CD14-positive monocyte (primary cell): ENCODE data around the gene RAB6A. TPM values are rescaled to one million over a fixed set of nuclear protein-coding genes. Genes with fewer than 3 reads are reported as not detected.
A peak's percentile ranks its signal among the peaks of the same experiment; 100 is the strongest.

Experiments used
- DNase-seq, 3 donors: peaks; one replicate each; pipeline ENCODE4 v3.0.0-alpha.2; 2011 to 2022
- H2AFZ ChIP-seq: 2 replicates; pipeline ENCODE4 v1.6.0; 2012; ENCODE audit warnings: mild to moderate bottlenecking, low read depth, low read length, inconsistent platforms; ENCODE audit not compliant: insufficient read depth, poor library complexity, severe bottlenecking
- H3K27ac ChIP-seq, 2 donors: 1 replicate in 1 of 2; 2 replicates in 1 of 2; pipeline ENCODE4 v1.5.1; 2012 to 2013; ENCODE audit warnings: low read length in 2 of 2, control low read depth in 1 of 2, inconsistent platforms in 1 of 2, low read depth in 1 of 2, mild to moderate bottlenecking in 1 of 2
- H3K27me3 ChIP-seq, 2 donors: one replicate each; pipeline versions ENCODE4 v1.6.0 to v1.6.1; 2011 to 2013; ENCODE audit warnings: low read length in 2 of 2; ENCODE audit not compliant: control insufficient read depth in 2 of 2, insufficient read depth in 2 of 2
- H3K36me3 ChIP-seq, 2 donors: replicated peaks in 1 of 2; 1 replicate in 1 of 2; 2 replicates in 1 of 2; pipeline versions ENCODE4 v1.5.1 to v1.6.1; 2012 to 2013; ENCODE audit warnings: low read length in 2 of 2, control low read depth in 1 of 2, inconsistent platforms in 1 of 2, mild to moderate bottlenecking in 1 of 2; ENCODE audit not compliant: insufficient read depth in 2 of 2, control insufficient read depth in 1 of 2
- H3K4me1 ChIP-seq, 2 donors: 1 replicate in 1 of 2; 2 replicates in 1 of 2; pipeline versions ENCODE4 v1.5.1 to v1.6.1; 2012 to 2013; ENCODE audit warnings: low read length in 2 of 2, control low read depth in 1 of 2, inconsistent platforms in 1 of 2, mild to moderate bottlenecking in 1 of 2, moderate library complexity in 1 of 2; ENCODE audit not compliant: insufficient read depth in 2 of 2, control insufficient read depth in 1 of 2
- H3K4me2 ChIP-seq: replicated peaks from 2 replicates; pipeline ENCODE3; 2012; ENCODE audit warnings: low read length, moderate library complexity, mild to moderate bottlenecking; ENCODE audit not compliant: poor library complexity, severe bottlenecking; ENCODE audit errors: extremely low read depth
- H3K4me3 ChIP-seq, 3 experiments: fragments of 200-600 bp in 1 of 3; sonication (generic) in 1 of 3; replicated peaks in 1 of 3; 1 replicate in 2 of 3; 2 replicates in 1 of 3; pipeline ENCODE4 v1.5.1; 2011 to 2013; ENCODE audit warnings: low read length in 3 of 3, mild to moderate bottlenecking in 3 of 3, control low read depth in 2 of 3, low read depth in 2 of 3, inconsistent platforms in 1 of 3, moderate library complexity in 1 of 3
- H3K79me2 ChIP-seq: 2 replicates; pipeline ENCODE4 v1.6.0; 2012; ENCODE audit warnings: mild to moderate bottlenecking, control low read depth, inconsistent platforms, low read length, moderate library complexity; ENCODE audit not compliant: insufficient read depth
- H3K9ac ChIP-seq: 2 replicates; pipeline ENCODE4 v1.6.0; 2017; ENCODE audit warnings: low read length, mild to moderate bottlenecking; ENCODE audit not compliant: insufficient read depth, poor library complexity, severe bottlenecking
- H3K9me3 ChIP-seq, 2 donors: replicated peaks in 1 of 2; 1 replicate in 1 of 2; 2 replicates in 1 of 2; pipeline versions ENCODE4 v1.5.1 to v1.6.1; 2012 to 2013; ENCODE audit warnings: low read length in 2 of 2, control low read depth in 1 of 2; ENCODE audit not compliant: control insufficient read depth in 1 of 2, insufficient read depth in 1 of 2
- H4K20me1 ChIP-seq: 2 replicates; pipeline ENCODE4 v1.6.0; 2012; ENCODE audit warnings: mild to moderate bottlenecking, low read length, control low read depth, moderate library complexity; ENCODE audit not compliant: insufficient read depth
- H3K27ac Mint-ChIP-seq, 7 donors: one replicate each; pipeline ENCODE4 v1.8.0; 2020; ENCODE audit warnings: mild to moderate bottlenecking in 7 of 7, mixed read lengths in 7 of 7, moderate library complexity in 6 of 7, inconsistent platforms in 2 of 7
- H3K27me3 Mint-ChIP-seq, 3 donors: one replicate each; pipeline ENCODE4 v1.8.0; 2021 to 2022; ENCODE audit warnings: low read depth in 3 of 3, mild to moderate bottlenecking in 3 of 3, mixed read lengths in 3 of 3, moderate library complexity in 3 of 3, inconsistent platforms in 1 of 3
- H3K36me3 Mint-ChIP-seq, 2 donors: one replicate each; pipeline ENCODE4 v1.8.0; 2020; ENCODE audit warnings: mixed read lengths in 2 of 2, inconsistent platforms in 1 of 2, mild to moderate bottlenecking in 1 of 2
- H3K4me1 Mint-ChIP-seq: one replicate; pipeline ENCODE4 v1.8.0; 2020; ENCODE audit warnings: mild to moderate bottlenecking, mixed read lengths
- H3K4me3 Mint-ChIP-seq, 2 donors: one replicate each; pipeline ENCODE4 v1.8.0; 2020; ENCODE audit warnings: mild to moderate bottlenecking in 2 of 2, mixed read lengths in 2 of 2, moderate library complexity in 1 of 2
- H3K9me3 Mint-ChIP-seq, 7 donors: one replicate each; pipeline ENCODE4 v1.8.0; 2020 to 2022; ENCODE audit warnings: mixed read lengths in 7 of 7, mild to moderate bottlenecking in 6 of 7, moderate library complexity in 6 of 7, inconsistent platforms in 2 of 7
- WGBS: methylation state at CpG from one replicate; pipeline ENCODE4 v1.1.5; 2013; ENCODE audit warnings: missing lambda C conversion rate; ENCODE audit not compliant: insufficient coverage; 5-methylcytosine and 5-hydroxymethylcytosine counted together
- intact Hi-C, 2 donors: fragments of 100-400 bp; cut with micrococcal nuclease; formaldehyde crosslinking; loops; one replicate each; pipeline versions ENCODE4 v1.15.0 to v1.15.1; 2023
- polyA plus RNA-seq, 3 donors: library from polyadenylated mRNA; depleted of rRNA in 1 of 3; unstranded in 2 of 3; stranded (reverse) in 1 of 3; fragments of 300-500 nt in 2 of 3; fragments of >200 nt in 1 of 3; fragmentation: Illumina TruSeq in 2 of 3; gene quantifications; 1 replicate in 2 of 3; 2 replicates in 1 of 3; pipeline ENCODE4 v1.2.3, GENCODE V29; 2012 to 2021
- TF ChIP-seq, protein P1 (sequence below): fragments of 200-600 bp; IDR thresholded peaks from one replicate; pipeline ENCODE4 v1.8.0; 2022; ENCODE audit warnings: antibody characterized with exemption, mild to moderate bottlenecking

RAB6A gene
- polyA plus RNA-seq, 3 donors = 38.3 to 91.3 (median 78.6) TPM

GRCh38 chr11:73653996-73654395 is 106.9 kb downstream of the RAB6A start:
- no peaks in the 10 kb centered on the region for H4K20me1 ChIP-seq
- no peaks in the 10 kb centered on the region for H3K9me3 ChIP-seq
- Mint-ChIP-seq H3K4me1 (no peaks in the 10 kb centered on the region), H3K27ac (peak overlapping the region in 1 of 7 donors; percentile 13), H3K27me3 (peaks cover 2 to 14% (median 4%) of the 10 kb centered on the region in 3 donors), H3K36me3 (no peaks in the 10 kb centered on the region), H3K4me3 (no peak overlapping the region), H3K9me3 (peaks cover 0 to 2% (median 0%) of the 10 kb centered on the region in 7 donors)
- H3K4me1 ChIP-seq = no peaks in the 10 kb centered on the region
- intact Hi-C loops = no loop called here
- H3K9ac ChIP-seq = no peak overlapping the region
- H3K27me3 ChIP-seq = no peaks in the 10 kb centered on the region
- H3K27ac ChIP-seq = no peak overlapping the region
- no peaks in the 10 kb centered on the region for H3K79me2 ChIP-seq
- TF ChIP-seq, protein P1, sequence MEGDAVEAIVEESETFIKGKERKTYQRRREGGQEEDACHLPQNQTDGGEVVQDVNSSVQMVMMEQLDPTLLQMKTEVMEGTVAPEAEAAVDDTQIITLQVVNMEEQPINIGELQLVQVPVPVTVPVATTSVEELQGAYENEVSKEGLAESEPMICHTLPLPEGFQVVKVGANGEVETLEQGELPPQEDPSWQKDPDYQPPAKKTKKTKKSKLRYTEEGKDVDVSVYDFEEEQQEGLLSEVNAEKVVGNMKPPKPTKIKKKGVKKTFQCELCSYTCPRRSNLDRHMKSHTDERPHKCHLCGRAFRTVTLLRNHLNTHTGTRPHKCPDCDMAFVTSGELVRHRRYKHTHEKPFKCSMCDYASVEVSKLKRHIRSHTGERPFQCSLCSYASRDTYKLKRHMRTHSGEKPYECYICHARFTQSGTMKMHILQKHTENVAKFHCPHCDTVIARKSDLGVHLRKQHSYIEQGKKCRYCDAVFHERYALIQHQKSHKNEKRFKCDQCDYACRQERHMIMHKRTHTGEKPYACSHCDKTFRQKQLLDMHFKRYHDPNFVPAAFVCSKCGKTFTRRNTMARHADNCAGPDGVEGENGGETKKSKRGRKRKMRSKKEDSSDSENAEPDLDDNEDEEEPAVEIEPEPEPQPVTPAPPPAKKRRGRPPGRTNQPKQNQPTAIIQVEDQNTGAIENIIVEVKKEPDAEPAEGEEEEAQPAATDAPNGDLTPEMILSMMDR = no peak
- no peak overlapping the region for H3K4me3 ChIP-seq
- H2AFZ ChIP-seq = no peak overlapping the region
- 100% methylated on average over 2 of the region's 5 CpGs for WGBS
- H3K36me3 ChIP-seq = no peaks in the 10 kb centered on the region
- no peak for DNase-seq
- H3K4me2 ChIP-seq = no peak overlapping the region

DNA sequence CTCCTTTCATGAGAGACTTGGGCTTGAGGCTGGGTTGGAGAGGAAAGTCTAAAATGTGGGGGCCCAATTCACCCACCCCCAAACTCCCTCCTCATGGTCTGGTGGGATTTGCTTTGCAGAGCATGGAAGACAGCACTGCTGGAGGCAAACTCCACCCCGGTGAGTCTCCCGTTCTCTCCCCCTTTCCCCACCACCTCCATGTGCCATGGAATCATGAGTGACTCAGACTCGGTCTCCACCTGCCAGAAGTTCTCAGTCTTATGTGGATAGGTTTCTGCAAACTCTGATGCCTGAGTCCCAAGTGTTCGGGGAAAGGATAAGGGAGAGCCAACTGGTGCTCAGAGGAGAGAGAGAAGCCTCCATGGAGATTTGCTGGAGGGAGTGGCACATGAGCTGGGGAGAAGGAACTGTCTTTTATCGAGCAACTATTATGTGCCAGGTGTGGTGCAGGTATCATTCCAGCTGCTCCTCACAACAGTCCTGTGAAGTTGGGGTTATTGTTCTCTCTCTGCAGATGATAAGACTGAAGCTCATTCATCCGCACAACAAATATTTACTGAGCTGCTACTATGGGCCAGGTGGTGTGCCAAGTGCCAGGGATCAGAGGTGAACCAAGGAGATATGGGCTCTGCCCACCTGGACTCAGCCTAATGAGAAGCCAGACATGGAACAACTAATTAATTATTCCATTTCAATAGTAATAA is 107.9 kb downstream of the RAB6A start:
- Histone ChIP-seq H3K9me3 (no peaks in the 10 kb centered on the region), H3K9ac (no peak overlapping the region), H2AFZ (no peak overlapping the region), H4K20me1 (no peaks in the 10 kb centered on the region), H3K4me2 (no peak overlapping the region), H3K4me3 (no peak overlapping the region), H3K4me1 (peaks cover 0 to under 1% of the 10 kb centered on the region in 2 donors), H3K79me2 (no peaks in the 10 kb centered on the region), H3K27me3 (no peaks in the 10 kb centered on the region), H3K36me3 (no peaks in the 10 kb centered on the region), H3K27ac (no peak overlapping the region)
- Mint-ChIP-seq H3K36me3 (no peaks in the 10 kb centered on the region), H3K4me1 (peaks cover 2% of the 10 kb centered on the region), H3K27me3 (peaks cover 4 to 10% (median 7%) of the 10 kb centered on the region in 3 donors), H3K9me3 (peaks cover 0 to 2% (median 0%) of the 10 kb centered on the region in 7 donors), H3K4me3 (no peak overlapping the region), H3K27ac (peak overlapping the region in 1 of 7 donors; percentile 48)
- 100% methylated on average over 1 of the region's 6 CpGs for WGBS
- TF ChIP-seq, protein P1 = no peak
- DNase-seq = no peak
- intact Hi-C loops = no loop called here
